GM19035 (cell line): ENCODE results near the gene WRNIP1.
"Not testable (repeated sequence)": the region's sequence is repeated elsewhere in the genome, so short reads cannot be mapped to it uniquely, and the experiment has no call there.

Experiments used
- ATAC-seq: cut with Tn5 transposase; IDR thresholded peaks from one replicate; pipeline ENCODE4 v1.9.1; 2021; ENCODE audit not compliant: unreplicated experiment

The WRNIP1 gene

GRCh38 chr6:2760882-2761842, 4.0 kb upstream of the WRNIP1 start:
- ATAC-seq, result no peak

GRCh38 chr6:2762868-2763267, 2.3 kb upstream of the WRNIP1 start:
- ATAC-seq, result not testable (repeated sequence)

GRCh38 chr6:2763345-2763841, 1.8 kb upstream of the WRNIP1 start:
- ATAC-seq, result no peak

GRCh38 chr6:2763876-2764540, 1.2 kb upstream of the WRNIP1 start:
- no peak for ATAC-seq

- ATAC-seq, result peak; percentile 61
These were observed 505 bp upstream of the WRNIP1 start for GRCh38 chr6:2764610-2765165.

GRCh38 chr6:2765896-2766766, 938 bp downstream of the WRNIP1 start:
- peak; percentile 4 for ATAC-seq

- no peak for ATAC-seq
These were observed 1.8 kb downstream of the WRNIP1 start for GRCh38 chr6:2766767-2767656.

GRCh38 chr6:2767657-2768524, 2.7 kb downstream of the WRNIP1 start:
- no peak for ATAC-seq

- ATAC-seq, result no peak
These were observed 3.5 kb downstream of the WRNIP1 start for GRCh38 chr6:2768696-2769095.

- ATAC-seq, result no peak
These were observed 5.0 kb downstream of the WRNIP1 start for GRCh38 chr6:2770171-2770570.

GRCh38 chr6:2771079-2771478, 5.9 kb downstream of the WRNIP1 start:
- ATAC-seq, result no peak

- ATAC-seq, result no peak
These were observed 7.6 kb downstream of the WRNIP1 start for GRCh38 chr6:2772840-2773239.

GRCh38 chr6:2773449-2773848, 8.3 kb downstream of the WRNIP1 start:
- ATAC-seq, result no peak

- ATAC-seq, result no peak
These were observed 9.8 kb downstream of the WRNIP1 start for GRCh38 chr6:2775003-2775402.

GRCh38 chr6:2777249-2777648, 12.1 kb downstream of the WRNIP1 start:
- ATAC-seq, result no peak

- no peak for ATAC-seq
These were observed 15.0 kb downstream of the WRNIP1 start for GRCh38 chr6:2780102-2780737.

GRCh38 chr6:2781685-2782355, 16.6 kb downstream of the WRNIP1 start:
- ATAC-seq, result no peak

- ATAC-seq, result no peak
These were observed 17.1 kb downstream of the WRNIP1 start for GRCh38 chr6:2782356-2782708.
